NT2/D1 (cell line): ENCODE data around the gene FOXP1.

Experiments used
- DNase-seq: peaks from one replicate; pipeline ENCODE4 v3.0.0-alpha.2; 2011; ENCODE audit warnings: low read depth, low spot score
- H3K27me3 ChIP-seq: 2 replicates; pipeline ENCODE4 v1.6.0; 2011; ENCODE audit warnings: mild to moderate bottlenecking; ENCODE audit not compliant: insufficient read length, insufficient read depth
- H3K36me3 ChIP-seq: 2 replicates; pipeline ENCODE4 v1.6.1; 2011; ENCODE audit warnings: mild to moderate bottlenecking, low read length, mixed read lengths; ENCODE audit not compliant: insufficient read depth, insufficient read length
- H3K4me1 ChIP-seq: 2 replicates; pipeline ENCODE4 v1.5.1; 2011; ENCODE audit not compliant: insufficient read depth, insufficient read length
- H3K4me3 ChIP-seq: 2 replicates; pipeline ENCODE4 v1.5.1; 2011; ENCODE audit warnings: low read depth; ENCODE audit not compliant: insufficient read length
- H3K9ac ChIP-seq: 2 replicates; pipeline ENCODE4 v1.6.0; 2011; ENCODE audit warnings: low read depth; ENCODE audit not compliant: insufficient read length
- H3K9me3 ChIP-seq: 2 replicates; pipeline ENCODE4 v1.5.1; 2011; ENCODE audit warnings: mild to moderate bottlenecking, low read length; ENCODE audit not compliant: insufficient read depth
- SUZ12 ChIP-seq: IDR thresholded peaks from 2 replicates; pipeline ENCODE4 v1.6.1; 2011; ENCODE audit not compliant: insufficient read length, insufficient read depth; ENCODE audit errors: extremely low read depth
- YY1 ChIP-seq: IDR thresholded peaks from 2 replicates; pipeline ENCODE4 v1.6.1; 2011; ENCODE audit not compliant: insufficient read length, insufficient read depth
- ZNF274 ChIP-seq: IDR thresholded peaks from 2 replicates; pipeline ENCODE4 v1.6.1; 2011; ENCODE audit warnings: mild to moderate bottlenecking, low read depth, low read length

FOXP1 gene

DNA sequence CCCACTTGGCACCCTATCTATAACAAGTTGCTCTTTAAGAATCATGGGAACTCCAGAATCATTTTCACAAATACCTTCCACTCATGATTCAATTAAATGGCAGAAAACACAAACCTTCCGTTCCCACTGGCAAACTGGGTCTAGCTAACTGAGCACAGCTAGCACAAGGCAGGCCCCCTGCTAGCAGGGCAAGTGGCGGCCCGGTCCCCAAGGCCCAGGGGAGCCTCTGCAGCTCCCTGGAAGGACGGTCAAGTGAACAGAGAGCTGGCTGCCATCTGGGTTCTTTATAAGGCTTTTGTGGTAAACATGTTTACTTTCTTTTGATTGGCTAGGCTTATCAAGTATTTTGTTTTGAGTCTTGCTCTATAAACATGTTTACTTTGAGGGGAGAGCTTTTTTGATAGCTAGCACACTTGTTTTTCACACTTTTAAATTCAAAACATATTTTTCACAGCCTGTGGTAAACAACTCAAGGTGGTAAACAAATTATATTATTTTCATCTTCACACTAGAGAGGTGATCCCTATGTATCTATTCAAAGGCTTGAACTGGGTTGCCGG is 81.4 kb downstream of the FOXP1 start:
- H3K4me1 ChIP-seq: no peaks in the 10 kb centered on the region
- no peak for TF ChIP-seq SUZ12
- no peak for TF ChIP-seq YY1
- no peak for TF ChIP-seq ZNF274
- H3K9me3 ChIP-seq: no peaks in the 10 kb centered on the region
- no peak overlapping the region for H3K9ac ChIP-seq
- H3K36me3 ChIP-seq: no peaks in the 10 kb centered on the region
- no peak for DNase-seq
- H3K27me3 ChIP-seq: no peaks in the 10 kb centered on the region
- H3K4me3 ChIP-seq: no peak overlapping the region

DNA sequence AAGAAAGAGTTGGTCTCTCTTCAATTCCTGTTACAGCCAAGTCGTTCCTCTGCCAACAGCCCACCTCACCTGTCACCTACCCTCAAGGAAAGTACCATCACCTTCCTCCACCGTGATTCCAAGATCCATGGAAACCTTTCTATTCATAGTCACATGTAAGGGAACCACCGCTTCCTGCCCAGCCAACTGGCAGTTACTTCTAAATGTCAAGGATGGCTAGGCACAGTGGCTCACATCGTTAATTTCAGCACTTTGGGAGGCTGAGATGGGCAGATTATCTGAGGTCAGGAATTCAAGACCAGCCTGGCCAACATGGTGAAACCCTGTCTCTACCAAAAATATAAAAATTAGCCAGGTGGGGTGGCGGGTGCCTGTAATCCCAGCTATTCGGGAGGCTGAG is 82.8 kb downstream of the FOXP1 start:
- Histone ChIP-seq H3K9me3 (no peaks in the 10 kb centered on the region), H3K4me1 (no peaks in the 10 kb centered on the region), H3K36me3 (no peaks in the 10 kb centered on the region), H3K4me3 (no peak overlapping the region), H3K27me3 (no peaks in the 10 kb centered on the region), H3K9ac (no peak overlapping the region)
- no peak for DNase-seq
- TF ChIP-seq SUZ12: no peak
- no peak for TF ChIP-seq ZNF274

DNA sequence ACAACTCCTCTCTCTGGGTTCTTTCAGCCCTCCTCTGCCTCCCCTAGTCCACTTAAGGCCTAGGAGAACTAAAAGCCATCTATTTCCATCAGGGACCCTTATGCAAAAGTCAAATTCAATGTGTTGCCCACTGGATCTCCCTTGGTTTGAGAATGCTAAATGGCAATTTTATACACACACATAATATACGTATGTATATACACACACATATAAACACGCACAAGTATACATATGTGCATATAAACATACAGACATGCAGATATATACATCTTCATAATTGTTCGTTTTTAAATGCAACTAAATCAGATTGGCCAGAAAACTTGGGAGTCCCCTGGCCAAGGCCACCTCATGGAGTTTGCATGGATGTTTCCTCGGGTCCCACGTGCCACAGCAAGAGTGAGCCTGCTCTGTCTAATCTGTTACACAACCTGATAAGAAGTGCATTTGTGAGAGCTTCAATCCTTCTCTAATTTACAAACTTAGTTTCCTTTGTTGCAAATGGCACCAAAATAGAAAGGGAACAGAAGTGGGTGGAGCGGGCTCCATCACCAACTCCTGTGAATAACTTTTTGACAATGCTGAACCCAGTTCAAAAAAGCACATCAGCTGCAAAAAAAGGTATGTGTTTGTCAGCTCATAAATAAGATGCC is 84.2 kb downstream of the FOXP1 start:
- H3K9me3 ChIP-seq: no peaks in the 10 kb centered on the region
- no peaks in the 10 kb centered on the region for H3K36me3 ChIP-seq
- no peak overlapping the region for H3K9ac ChIP-seq
- no peak for DNase-seq
- H3K4me1 ChIP-seq: no peaks in the 10 kb centered on the region
- H3K4me3 ChIP-seq: no peak overlapping the region
- no peaks in the 10 kb centered on the region for H3K27me3 ChIP-seq
- no peak for TF ChIP-seq ZNF274
- TF ChIP-seq SUZ12: no peak
- TF ChIP-seq YY1: no peak

DNA sequence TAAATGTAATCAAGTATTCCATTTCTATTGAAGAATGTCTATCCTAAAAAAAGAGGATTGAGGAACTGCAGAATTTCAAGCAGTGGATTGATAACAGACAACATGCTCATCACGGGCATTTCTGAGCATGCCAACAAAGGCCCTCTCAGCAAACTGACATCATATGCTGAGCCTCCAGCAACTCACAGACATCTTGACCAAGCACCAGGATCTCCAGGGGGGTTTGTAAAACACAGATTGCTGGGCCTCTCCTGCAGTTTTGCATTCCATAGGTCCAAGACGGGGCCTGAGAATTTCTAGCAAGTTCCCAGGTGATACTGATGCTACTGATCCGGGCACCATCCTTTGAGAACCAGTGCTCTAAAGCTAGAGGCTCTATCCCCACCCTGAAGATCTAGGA is 85.0 kb downstream of the FOXP1 start:
- Histone ChIP-seq H3K4me3 (no peak overlapping the region), H3K4me1 (no peaks in the 10 kb centered on the region), H3K36me3 (no peaks in the 10 kb centered on the region), H3K27me3 (no peaks in the 10 kb centered on the region), H3K9ac (no peak overlapping the region), H3K9me3 (no peaks in the 10 kb centered on the region)
- TF ChIP-seq ZNF274 (no peak), SUZ12 (no peak), YY1 (no peak)
- no peak for DNase-seq

DNA sequence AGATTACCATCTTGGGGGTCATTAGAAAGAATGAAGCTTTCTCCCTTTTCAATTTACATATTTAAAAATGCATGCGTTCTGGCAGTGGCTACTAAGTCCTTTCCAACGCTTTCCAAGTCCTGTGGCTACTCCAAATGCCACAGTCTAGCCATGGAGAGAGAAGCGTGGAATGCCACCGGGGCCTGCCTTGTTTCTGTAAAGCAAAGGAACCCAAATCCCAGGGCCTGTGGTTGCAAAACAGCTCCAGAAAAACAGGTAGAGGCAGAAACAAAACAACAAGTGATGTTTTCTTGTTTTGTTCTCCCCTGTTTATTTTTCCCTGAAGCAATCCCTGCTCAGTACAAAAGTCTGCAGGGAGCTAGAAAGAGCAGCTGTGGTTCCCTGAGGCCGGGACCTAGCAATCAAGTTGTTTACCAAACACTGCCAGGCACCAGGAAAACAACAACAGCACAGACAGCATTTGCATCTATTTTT is 85.5 kb downstream of the FOXP1 start:
- H3K4me3 ChIP-seq: no peak overlapping the region

DNA sequence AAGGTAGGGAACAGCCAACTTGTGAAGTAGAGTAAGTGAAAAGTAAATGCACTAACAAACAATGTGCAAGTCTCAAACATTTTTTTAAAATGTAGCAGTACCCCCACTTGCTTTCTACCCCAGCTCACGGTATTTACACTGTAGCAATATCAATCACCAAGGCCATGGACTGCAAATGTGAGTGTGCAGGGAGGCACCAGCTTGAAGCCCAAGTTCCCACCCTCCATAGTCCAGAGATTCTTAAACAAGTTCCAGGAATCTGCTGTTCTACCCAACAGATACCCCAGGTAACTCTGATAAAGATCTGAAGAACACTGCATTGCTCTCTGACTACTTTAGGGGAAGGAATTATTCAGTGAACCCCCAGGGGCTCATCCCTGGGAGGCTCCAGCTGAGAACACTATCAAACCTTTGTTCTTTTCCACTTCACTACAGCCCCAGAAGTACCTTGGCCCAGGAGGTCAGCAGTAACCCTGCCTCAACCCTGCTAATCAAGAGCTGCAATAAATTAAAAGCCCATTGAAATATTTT is 86.1 kb downstream of the FOXP1 start:
- H3K4me1 ChIP-seq: no peaks in the 10 kb centered on the region

More for the DNA sequence above, 85.5 kb downstream of the FOXP1 start:
- no peaks in the 10 kb centered on the region for H3K36me3 ChIP-seq
- H3K9me3 ChIP-seq: no peaks in the 10 kb centered on the region
- no peak for DNase-seq
- H3K4me1 ChIP-seq: no peaks in the 10 kb centered on the region
- H3K27me3 ChIP-seq: no peaks in the 10 kb centered on the region
- TF ChIP-seq ZNF274 (no peak), YY1 (no peak), SUZ12 (no peak)
- no peak overlapping the region for H3K9ac ChIP-seq

DNA sequence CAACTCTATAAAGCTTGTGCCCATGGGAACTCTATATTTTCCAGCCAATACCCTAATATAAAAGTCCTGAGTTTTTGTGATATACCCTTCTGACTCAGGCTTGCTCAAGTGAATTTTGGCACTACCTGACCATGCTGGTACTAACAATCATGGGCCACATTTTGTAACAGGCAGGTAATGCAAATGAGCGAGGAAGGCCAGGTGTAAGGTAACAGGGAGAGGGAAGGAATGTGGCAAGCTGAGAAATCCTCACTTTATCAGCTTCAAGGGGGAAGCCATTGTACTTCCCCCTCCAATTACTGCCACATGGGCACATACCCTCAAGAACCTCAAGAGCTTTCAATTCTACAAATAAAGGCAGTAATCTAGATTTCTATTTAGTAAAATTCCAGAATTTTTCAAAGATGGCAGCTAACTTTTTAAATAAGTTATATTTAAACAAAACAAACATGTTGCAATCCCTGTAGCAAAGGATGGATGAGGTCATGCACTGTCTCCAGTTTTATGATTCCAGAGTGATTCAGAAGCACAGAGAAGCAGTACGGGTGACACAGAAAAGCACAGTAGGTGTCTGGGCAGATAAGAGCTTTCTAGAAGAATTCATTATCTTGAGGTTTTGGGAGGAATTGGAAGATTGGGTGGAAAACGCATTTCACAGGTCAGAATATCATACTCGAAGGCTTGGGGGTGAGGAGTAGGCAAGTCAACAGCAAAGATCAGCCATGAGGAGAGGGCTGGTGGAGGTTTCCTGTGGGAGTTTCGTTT is 87.6 kb downstream of the FOXP1 start:
- no peak overlapping the region for H3K9ac ChIP-seq

More for the DNA sequence above, 86.1 kb downstream of the FOXP1 start:
- H3K9ac ChIP-seq: no peak overlapping the region
- TF ChIP-seq YY1: no peak
- no peak for TF ChIP-seq ZNF274
- no peak for TF ChIP-seq SUZ12
- no peaks in the 10 kb centered on the region for H3K27me3 ChIP-seq
- peak; percentile 44 for DNase-seq
- H3K9me3 ChIP-seq: no peaks in the 10 kb centered on the region
- no peak overlapping the region for H3K4me3 ChIP-seq
- no peaks in the 10 kb centered on the region for H3K36me3 ChIP-seq

More for the DNA sequence above, 87.6 kb downstream of the FOXP1 start:
- TF ChIP-seq SUZ12 (no peak), ZNF274 (no peak), YY1 (no peak)
- Histone ChIP-seq H3K36me3 (no peaks in the 10 kb centered on the region), H3K27me3 (no peaks in the 10 kb centered on the region), H3K4me3 (no peak overlapping the region), H3K9me3 (peaks cover 12% of the 10 kb centered on the region), H3K4me1 (no peaks in the 10 kb centered on the region)
- DNase-seq: no peak
